Activated CD8-positive, alpha-beta memory T cell treated with anti-CD3 and anti-CD28 coated beads for 36 hours (primary cell): ENCODE measurements around the gene MAML2. TPM values are rescaled to one million over a fixed set of nuclear protein-coding genes. Genes with fewer than 3 reads are reported as not detected.

ENCODE experiments used
- CTCF ChIA-PET: fragments of 350-600 bp; sonication (Branson Sonifier 250); formaldehyde crosslinking; loops from one replicate; lab custom pipeline; 2021; ENCODE audit warnings: antibody characterized with exemption; lab: Charles Lee
- POLR2A ChIA-PET: fragments of 350-600 bp; sonication (Branson Sonifier 250); formaldehyde crosslinking; loops from one replicate; lab custom pipeline; 2021; ENCODE audit warnings: antibody characterized with exemption; lab: Charles Lee
- total RNA-seq, 2 experiments: library from RNA; stranded (reverse); gene quantifications; one replicate each; pipeline ENCODE4 v1.2.3, GENCODE V29; 2021

The MAML2 gene
- total RNA-seq, 2 experiments from 2014 or later = 15.6 to 16.4 TPM

DNA sequence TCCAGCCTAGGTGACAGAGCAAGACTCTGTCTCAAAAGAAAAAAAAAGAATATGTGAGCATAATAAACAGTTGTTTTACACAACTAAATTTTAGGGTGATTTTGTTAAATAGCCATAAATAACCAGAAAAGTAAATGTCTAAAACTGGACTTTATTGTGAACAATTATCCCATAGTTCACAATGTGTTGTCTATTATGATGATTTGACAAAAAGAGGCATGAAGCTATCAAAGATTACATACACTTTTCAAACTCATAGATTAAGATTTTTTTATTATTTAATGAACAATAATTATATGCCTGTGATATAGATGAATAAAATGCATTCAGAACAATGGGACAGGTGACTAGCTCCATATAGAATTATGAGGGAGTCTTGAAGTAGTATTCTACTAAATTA is 392.1 kb downstream of the MAML2 start:
- CTCF ChIA-PET = no interaction called here
- POLR2A ChIA-PET = no interaction called here

DNA sequence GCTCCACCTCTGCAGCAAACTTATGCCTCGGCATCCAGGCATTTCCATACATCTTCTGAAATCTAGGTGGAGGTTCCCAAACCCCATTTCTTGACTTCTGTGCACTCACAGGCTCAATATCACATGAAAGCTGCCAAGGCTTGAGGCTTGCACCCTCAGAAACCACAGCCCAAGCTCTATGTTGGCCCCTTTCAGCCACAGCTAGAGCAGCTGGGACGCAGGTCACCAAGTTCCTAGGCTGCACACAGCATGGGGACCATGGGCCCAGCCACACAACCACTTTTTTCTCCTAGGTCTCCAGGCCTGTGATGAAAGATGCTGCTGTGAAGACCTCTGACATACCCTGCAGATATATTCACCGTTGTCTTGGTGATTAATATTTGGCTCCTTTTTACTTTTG is 394.4 kb downstream of the MAML2 start:
- CTCF ChIA-PET = no interaction called here
- POLR2A ChIA-PET = no interaction called here

DNA sequence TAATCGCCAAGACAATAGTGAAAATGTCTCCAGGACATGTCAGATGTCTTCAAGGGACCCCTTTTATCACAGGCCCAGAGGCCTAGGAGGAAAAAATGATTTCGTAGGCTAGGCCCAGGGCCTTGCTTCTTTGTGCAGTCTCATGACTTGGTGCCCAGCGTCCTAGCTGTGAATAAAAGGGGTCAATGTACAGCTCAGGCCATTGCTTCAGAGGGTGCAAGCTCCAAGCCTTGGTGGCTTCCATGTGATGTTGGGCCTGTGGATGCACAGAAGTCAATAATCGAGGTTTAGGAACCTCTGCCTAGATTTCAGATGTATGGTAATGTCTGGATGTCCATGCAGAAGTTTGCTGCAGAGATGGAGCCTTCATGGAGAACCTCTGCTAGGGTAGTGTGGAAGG is 398.4 kb downstream of the MAML2 start:
- CTCF ChIA-PET = no interaction called here

DNA sequence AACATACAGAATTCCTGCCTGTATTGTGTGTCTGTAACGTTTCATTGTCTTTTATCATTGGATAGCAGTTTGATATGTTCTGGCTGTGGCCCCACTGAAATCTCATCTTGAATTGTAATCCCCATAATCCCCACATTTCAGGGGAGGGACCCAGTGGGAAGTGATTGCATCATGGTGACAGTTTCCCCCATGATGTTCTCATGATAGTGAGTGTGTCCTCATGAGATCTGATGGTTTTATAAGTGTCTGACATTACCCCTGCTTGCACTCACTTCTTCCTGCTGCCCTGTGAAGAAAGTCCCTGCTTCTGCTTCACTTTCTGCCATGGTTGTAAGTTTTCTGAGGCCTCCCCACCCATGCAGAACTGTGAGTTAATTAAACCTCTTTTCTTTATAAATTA is 399.4 kb downstream of the MAML2 start:
- ChIA-PET CTCF (no interaction called here), POLR2A (no interaction called here)

More for the DNA sequence above, 398.4 kb downstream of the MAML2 start:
- POLR2A ChIA-PET = no interaction called here

DNA sequence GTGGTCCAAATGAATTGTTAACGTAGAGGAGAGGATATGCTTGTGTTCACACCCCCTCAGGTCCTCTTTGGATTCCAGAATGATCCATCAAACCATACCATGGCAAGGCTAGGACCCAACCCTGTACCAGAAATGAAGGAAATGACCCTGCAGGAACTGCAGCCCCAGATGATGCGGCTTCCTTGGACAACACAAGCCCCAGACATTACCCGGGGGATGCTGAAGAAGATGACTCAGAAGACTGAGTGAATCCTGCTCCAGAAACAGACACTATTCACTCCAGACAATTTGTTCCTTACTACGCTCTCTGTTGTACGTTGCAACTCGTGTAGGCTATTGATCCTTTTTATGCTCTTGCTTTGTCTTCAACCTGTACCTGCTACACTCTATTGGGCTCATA is 403.9 kb downstream of the MAML2 start:
- ChIA-PET CTCF (no interaction called here), POLR2A (no interaction called here)

DNA sequence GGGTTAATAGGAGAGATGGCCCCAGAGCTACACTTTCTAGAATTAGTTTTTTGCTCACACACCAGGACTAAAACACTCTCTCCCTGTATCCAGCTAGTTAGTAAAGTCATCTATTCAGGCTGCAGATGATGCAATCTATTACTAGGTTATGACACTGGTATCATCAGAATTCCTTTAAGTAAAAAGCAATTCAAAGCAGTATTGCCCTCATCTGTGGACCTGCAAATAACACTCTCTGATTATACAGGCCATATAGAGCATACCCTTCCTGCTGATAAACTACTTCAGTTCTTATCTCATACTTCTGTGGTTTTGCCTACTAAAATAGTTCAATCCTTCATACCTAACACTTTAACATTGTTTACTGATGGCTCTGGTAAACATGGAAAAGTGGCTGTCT is 405.6 kb downstream of the MAML2 start:
- ChIA-PET POLR2A (no interaction called here), CTCF (no interaction called here)

DNA sequence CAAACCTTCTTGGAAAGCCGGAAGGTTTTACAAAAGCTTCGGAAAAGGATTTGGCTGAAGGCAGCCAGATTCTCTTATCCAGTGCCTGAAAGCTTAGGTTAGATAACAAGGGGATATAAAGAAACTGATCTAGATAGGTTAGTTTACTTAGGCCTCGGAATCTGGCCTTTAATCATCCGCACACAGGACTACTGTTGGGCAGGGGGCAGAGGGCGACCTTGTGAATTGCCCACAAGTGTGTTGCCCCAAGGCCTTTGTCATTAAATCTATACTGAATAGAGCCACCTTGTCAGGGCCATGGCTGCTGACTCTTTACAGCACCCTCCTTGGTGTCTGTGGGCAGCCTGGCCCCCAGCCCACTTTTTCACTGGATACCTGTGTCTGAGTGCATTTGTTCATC is 409.4 kb downstream of the MAML2 start:
- POLR2A ChIA-PET = no interaction called here
- CTCF ChIA-PET = no interaction called here

DNA sequence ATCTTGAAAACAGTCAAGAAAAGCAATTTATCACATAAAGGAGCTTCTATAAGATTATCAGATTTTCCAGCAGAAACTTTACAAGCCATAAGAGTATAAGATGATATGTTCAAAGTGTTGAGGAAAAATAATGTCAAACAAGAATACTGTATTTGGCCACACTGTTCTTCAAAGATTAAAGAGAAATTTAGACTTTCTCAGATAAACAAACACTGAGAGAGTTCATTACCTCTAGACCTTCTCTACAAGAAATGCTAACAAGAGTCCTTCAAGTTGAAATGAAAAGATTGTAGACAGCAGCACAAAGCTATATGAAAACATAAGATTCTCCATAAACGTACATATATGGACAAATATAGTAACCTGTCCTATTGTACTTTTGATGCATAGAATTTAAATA is 411.1 kb downstream of the MAML2 start:
- ChIA-PET CTCF (no interaction called here), POLR2A (no interaction called here)

DNA sequence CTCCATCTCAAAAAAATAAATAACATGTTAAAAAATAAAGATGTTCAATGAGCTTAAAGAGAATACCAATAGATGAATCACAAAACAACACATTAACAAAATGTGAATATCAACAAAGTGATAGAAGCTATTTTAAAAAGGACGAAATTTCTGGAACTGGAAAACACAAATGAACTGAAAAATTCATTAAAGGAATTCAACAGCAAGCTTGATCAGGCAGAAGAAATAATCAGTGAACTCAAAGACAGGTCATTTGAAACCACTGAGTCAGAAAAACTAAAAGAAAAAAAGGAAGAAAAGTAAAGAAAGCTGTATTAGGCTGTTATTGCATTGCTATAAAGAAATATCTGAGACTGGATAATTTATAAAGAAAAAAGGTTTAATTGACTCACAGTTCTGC is 412.0 kb downstream of the MAML2 start:
- CTCF ChIA-PET = no interaction called here

DNA sequence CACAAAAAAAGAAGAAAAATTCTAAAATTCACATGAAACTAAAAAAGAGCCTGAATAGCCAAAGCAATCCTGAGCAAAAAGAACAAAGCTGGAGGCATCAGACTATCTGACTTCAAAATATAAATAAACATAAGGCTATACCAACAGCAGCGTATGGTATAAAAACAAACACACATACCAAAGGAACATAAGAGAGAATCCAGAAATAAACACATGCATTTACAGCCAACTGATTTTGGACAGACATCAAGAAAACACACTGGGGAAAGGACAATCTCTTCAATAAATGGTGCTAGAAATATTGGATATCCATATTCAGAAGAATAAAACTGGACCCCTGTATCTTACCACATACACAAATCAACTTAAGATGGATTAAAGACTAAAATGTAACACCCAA is 416.3 kb downstream of the MAML2 start:
- CTCF ChIA-PET = interaction anchor here (0.7 kb wide), 1 partner anchor 276 kb away, joined by 3 read pairs; no protein-coding TSS in a partner anchor
- POLR2A ChIA-PET = no interaction called here

More for the DNA sequence above, 412.0 kb downstream of the MAML2 start:
- POLR2A ChIA-PET = no interaction called here

Other genes starting within 250 kb of the MAML2 start
- gene CCDC82, start 46.7 kb upstream of the MAML2 start, total RNA-seq = 10 to 100 TPM; 24.1 to 28.1 TPM
- gene JRKL, start 46.8 kb upstream of the MAML2 start, total RNA-seq = 10 to 100 TPM; 11.2 to 11.3 TPM